GM19372 (cell line): ENCODE results near the gene OGFOD2.

Experiments used
- ATAC-seq: cut with Tn5 transposase; IDR thresholded peaks from one replicate; pipeline ENCODE4 v1.9.1; 2021; ENCODE audit warnings: mild to moderate bottlenecking, low read depth, moderate library complexity; ENCODE audit not compliant: unreplicated experiment

The OGFOD2 gene

GRCh38 chr12:122975790-122976647 lies 975 bp downstream of the OGFOD2 start:
- ATAC-seq, result no peak

GRCh38 chr12:122976648-122976975 lies 1.6 kb downstream of the OGFOD2 start:
- ATAC-seq, result no peak

GRCh38 chr12:122977153-122977552 lies 2.1 kb downstream of the OGFOD2 start:
- ATAC-seq, result no peak

- ATAC-seq, result no peak
These were observed 2.8 kb downstream of the OGFOD2 start for GRCh38 chr12:122977655-122978392.

GRCh38 chr12:122978507-122978955 lies 3.5 kb downstream of the OGFOD2 start:
- no peak for ATAC-seq

- no peak for ATAC-seq
These were observed 4.2 kb downstream of the OGFOD2 start for GRCh38 chr12:122979001-122979907.

- ATAC-seq, result no peak
These were observed 4.8 kb downstream of the OGFOD2 start for GRCh38 chr12:122979908-122980182.

- ATAC-seq, result peak; percentile 53
These were observed 5.4 kb downstream of the OGFOD2 start, which contains the start of gene ARL6IP4 for GRCh38 chr12:122980183-122981035. TSS of gene ARL6IP4 (plus strand) at chr12:122980681. CDS start at chr12:122981140, 459 bp downstream.

GRCh38 chr12:122981036-122981471 lies 6.0 kb downstream of the OGFOD2 start:
- ATAC-seq, result peak; percentile 21

- no peak for ATAC-seq
These were observed 6.8 kb downstream of the OGFOD2 start for GRCh38 chr12:122981587-122982476.

- ATAC-seq, result no peak
These were observed 7.4 kb downstream of the OGFOD2 start for GRCh38 chr12:122982477-122982815.

- no peak for ATAC-seq
These were observed 8.1 kb downstream of the OGFOD2 start for GRCh38 chr12:122982963-122983788.

GRCh38 chr12:122983789-122984515 lies 8.9 kb downstream of the OGFOD2 start:
- ATAC-seq, result no peak

- no peak for ATAC-seq
These were observed 9.7 kb downstream of the OGFOD2 start for GRCh38 chr12:122984612-122985337.

GRCh38 chr12:122985338-122986257 lies 10.6 kb downstream of the OGFOD2 start:
- no peak for ATAC-seq
